Lung (tissue), 12 donors: ENCODE results near the gene PPCS. TPM values are rescaled to one million over a fixed set of nuclear protein-coding genes. Genes with fewer than 3 reads are reported as not detected.

Experiments used
- ATAC-seq: fragments of 200-7000 bp; cut with Tn5 transposase; one replicate; pipeline ENCODE4 v1.9.1; 2020; ENCODE audit warnings: moderate number of reproducible peaks; ENCODE audit not compliant: insufficient read depth, low FRiP score
- DNase-seq, 3 donors: peaks; one replicate each; pipeline ENCODE4 v3.0.0-alpha.2; 2013 to 2017
- H3K27ac ChIP-seq, 2 donors: one replicate each; pipeline ENCODE4 v1.5.1; 2013; ENCODE audit warnings: mild to moderate bottlenecking in 2 of 2, moderate library complexity in 2 of 2, control low read depth in 1 of 2, inconsistent platforms in 1 of 2, low read depth in 1 of 2, low read length in 1 of 2
- H3K27me3 ChIP-seq, 3 donors: one replicate each; pipeline ENCODE4 v1.5.1; 2013; ENCODE audit warnings: low read length in 2 of 3; ENCODE audit not compliant: control insufficient read depth in 3 of 3, insufficient read depth in 3 of 3
- H3K36me3 ChIP-seq, 4 donors: one replicate each; pipeline ENCODE4 v1.5.1; 2013; ENCODE audit warnings: low read length in 4 of 4, mild to moderate bottlenecking in 1 of 4, moderate library complexity in 1 of 4; ENCODE audit not compliant: control insufficient read depth in 4 of 4, insufficient read depth in 4 of 4
- H3K4me1 ChIP-seq, 5 donors: one replicate each; pipeline ENCODE4 v1.5.1; 2013; ENCODE audit warnings: low read length in 5 of 5, mild to moderate bottlenecking in 2 of 5, moderate library complexity in 1 of 5; ENCODE audit not compliant: control insufficient read depth in 5 of 5, insufficient read depth in 5 of 5
- H3K4me3 ChIP-seq: one replicate; pipeline ENCODE4 v1.5.1; 2013; ENCODE audit warnings: mild to moderate bottlenecking, control low read depth, moderate library complexity
- H3K9ac ChIP-seq, 2 donors: one replicate each; pipeline ENCODE4 v1.5.1; 2013; ENCODE audit warnings: low read length in 2 of 2, control low read depth in 1 of 2; ENCODE audit not compliant: insufficient read depth in 1 of 2
- H3K9me3 ChIP-seq, 4 donors: one replicate each; pipeline ENCODE4 v1.5.1; 2013; ENCODE audit warnings: low read length in 3 of 4, mild to moderate bottlenecking in 1 of 4, moderate library complexity in 1 of 4; ENCODE audit not compliant: control insufficient read depth in 4 of 4, insufficient read depth in 3 of 4
- WGBS, 2 donors: extraction: QIAGEN DNeasy Blood & Tissue Kit; methylation state at CpG; one replicate each; pipeline ENCODE4 v1.1.7; 2013; 5-methylcytosine and 5-hydroxymethylcytosine counted together
- polyA plus RNA-seq, 2 donors: library from polyadenylated mRNA; stranded (reverse); fragments of 200-250 nt; gene quantifications; one replicate each; pipeline ENCODE4 v1.2.1, GENCODE V29; 2013
- total RNA-seq, 2 donors: library from RNA; depleted of rRNA in 1 of 2; stranded (reverse); fragments of >200 nt in 1 of 2; gene quantifications; one replicate each; pipeline ENCODE4 v1.2.1, GENCODE V29; 2014 to 2021
- TF ChIP-seq, protein P1 (sequence below): IDR thresholded peaks from 2 replicates; pipeline ENCODE4 v1.5.1; 2012; ENCODE audit warnings: mild to moderate bottlenecking; ENCODE audit errors: control extremely low read depth, extremely low read depth
- donor health status: control.
- donor health status: control.
- donor health status: Bipolar disorder and iron deficiency.
- donor health status: healthy.
- donor health status: DM: yes; HTN: yes; CAD: no.

The PPCS gene
- total and polyA plus RNA-seq, 4 donors: 33.0 to 103 (median 61.9) TPM

DNA sequence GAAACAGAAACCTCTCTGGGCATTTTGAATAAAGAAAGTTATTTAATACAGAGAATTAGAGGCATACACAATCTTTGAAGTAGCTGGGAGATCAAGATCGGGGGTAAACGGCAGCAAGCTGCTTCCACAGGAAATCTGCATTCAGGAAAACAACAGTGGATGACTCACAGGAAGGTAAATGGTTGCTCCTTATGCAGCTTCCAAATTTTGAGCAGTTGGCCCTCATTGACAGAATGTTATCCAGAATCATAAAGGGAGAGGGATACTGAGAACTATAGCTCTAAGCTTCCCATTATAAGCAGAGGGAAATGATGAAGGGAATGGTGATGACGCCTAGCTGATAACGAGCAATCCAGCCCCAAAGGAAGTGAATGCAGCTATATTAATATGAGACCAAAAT, 29.1 kb upstream of the PPCS start:
- 66 to 68% methylated on average over 4 of the region's 4 CpGs for WGBS, 2 donors
- Histone ChIP-seq H3K36me3 (no peaks in the 10 kb centered on the region), H3K4me3 (no peak overlapping the region), H3K9me3 (no peaks in the 10 kb centered on the region), H3K27ac (no peak overlapping the region), H3K27me3 (no peaks in the 10 kb centered on the region), H3K9ac (no peak overlapping the region), H3K4me1 (peaks cover 0 to 3% (median 0%) of the 10 kb centered on the region in 5 donors)
- DNase-seq (no peak), ATAC-seq (no peak)
- TF ChIP-seq, protein P1, sequence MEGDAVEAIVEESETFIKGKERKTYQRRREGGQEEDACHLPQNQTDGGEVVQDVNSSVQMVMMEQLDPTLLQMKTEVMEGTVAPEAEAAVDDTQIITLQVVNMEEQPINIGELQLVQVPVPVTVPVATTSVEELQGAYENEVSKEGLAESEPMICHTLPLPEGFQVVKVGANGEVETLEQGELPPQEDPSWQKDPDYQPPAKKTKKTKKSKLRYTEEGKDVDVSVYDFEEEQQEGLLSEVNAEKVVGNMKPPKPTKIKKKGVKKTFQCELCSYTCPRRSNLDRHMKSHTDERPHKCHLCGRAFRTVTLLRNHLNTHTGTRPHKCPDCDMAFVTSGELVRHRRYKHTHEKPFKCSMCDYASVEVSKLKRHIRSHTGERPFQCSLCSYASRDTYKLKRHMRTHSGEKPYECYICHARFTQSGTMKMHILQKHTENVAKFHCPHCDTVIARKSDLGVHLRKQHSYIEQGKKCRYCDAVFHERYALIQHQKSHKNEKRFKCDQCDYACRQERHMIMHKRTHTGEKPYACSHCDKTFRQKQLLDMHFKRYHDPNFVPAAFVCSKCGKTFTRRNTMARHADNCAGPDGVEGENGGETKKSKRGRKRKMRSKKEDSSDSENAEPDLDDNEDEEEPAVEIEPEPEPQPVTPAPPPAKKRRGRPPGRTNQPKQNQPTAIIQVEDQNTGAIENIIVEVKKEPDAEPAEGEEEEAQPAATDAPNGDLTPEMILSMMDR: no peak

- no peak for DNase-seq
- TF ChIP-seq, protein P1: no peak
- Histone ChIP-seq H3K4me1 (no peaks in the 10 kb centered on the region), H3K4me3 (no peak overlapping the region), H3K27me3 (no peaks in the 10 kb centered on the region), H3K9ac (no peak overlapping the region), H3K36me3 (no peaks in the 10 kb centered on the region), H3K9me3 (no peaks in the 10 kb centered on the region), H3K27ac (no peak overlapping the region)
- ATAC-seq: no peak
- WGBS, 2 donors: 57 to 77% methylated on average over 1 of the region's 1 CpG
Observed at GRCh38 chr1:42429603-42430002, 26.7 kb upstream of the PPCS start.

DNA sequence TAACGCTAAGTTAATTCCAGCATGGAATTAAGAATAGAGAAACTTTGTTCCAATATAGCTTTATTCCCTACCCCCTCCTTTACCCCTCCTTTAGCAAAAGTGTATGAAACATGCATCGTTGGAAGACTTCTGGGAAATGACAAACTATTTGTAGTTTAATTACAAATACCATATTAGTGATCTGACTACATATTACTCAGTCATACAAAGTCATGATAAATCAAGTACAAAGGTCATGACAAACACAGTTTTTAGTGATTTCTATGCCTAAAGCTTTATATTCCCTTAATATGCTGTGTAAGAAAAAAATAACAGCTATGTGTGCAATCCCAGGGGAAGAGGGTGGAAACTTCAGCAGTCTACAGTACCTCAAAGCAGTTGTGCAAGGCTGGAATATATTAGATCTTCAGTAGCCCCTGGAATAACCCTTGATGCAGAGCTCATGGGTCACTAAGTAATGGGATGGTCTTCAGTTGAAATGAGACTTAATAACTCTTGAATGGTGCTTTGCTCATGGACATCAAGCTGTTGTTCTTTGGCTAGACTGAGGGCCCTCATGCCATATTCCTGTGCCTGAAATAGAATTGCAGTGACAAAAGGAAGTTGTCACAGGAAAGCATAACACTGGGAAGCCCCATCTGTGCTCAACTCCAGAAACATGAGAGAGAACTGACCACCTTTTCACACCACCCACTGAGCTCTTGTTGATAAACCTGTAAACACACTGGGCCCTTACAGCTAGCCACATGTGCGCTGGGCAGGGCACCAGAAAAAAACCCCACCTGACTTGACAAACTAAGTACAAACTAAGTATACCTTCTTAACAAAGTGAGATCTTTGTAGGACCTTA, 25.8 kb upstream of the PPCS start:
- TF ChIP-seq, protein P1: no peak
- no peak overlapping the region for H3K27ac ChIP-seq
- DNase-seq (no peak), ATAC-seq (no peak)
- 86 to 92% methylated on average over 3 of the region's 3 CpGs for WGBS, 2 donors
- H3K9me3 ChIP-seq: no peaks in the 10 kb centered on the region
- H3K4me3 ChIP-seq: no peak overlapping the region
- H3K27me3 ChIP-seq: no peaks in the 10 kb centered on the region
- no peaks in the 10 kb centered on the region for H3K4me1 ChIP-seq
- no peaks in the 10 kb centered on the region for H3K36me3 ChIP-seq
- no peak overlapping the region for H3K9ac ChIP-seq

GRCh38 chr1:42431514-42431913, 24.8 kb upstream of the PPCS start:
- no peak overlapping the region for H3K27ac ChIP-seq
- H3K4me1 ChIP-seq: no peaks in the 10 kb centered on the region
- H3K36me3 ChIP-seq: no peaks in the 10 kb centered on the region
- no peaks in the 10 kb centered on the region for H3K27me3 ChIP-seq
- WGBS, 2 donors: 73 to 79% methylated on average over 3 of the region's 3 CpGs
- TF ChIP-seq, protein P1: no peak
- H3K9ac ChIP-seq: no peak overlapping the region
- no peaks in the 10 kb centered on the region for H3K9me3 ChIP-seq
- no peak for DNase-seq
- ATAC-seq: no peak
- no peak overlapping the region for H3K4me3 ChIP-seq
